NCI-H2029 treated with DMSO at 0.1 percent for 48 hours (cell line): ENCODE results near the gene OPCML.

Experiments used
- DNase-seq: peaks from one replicate; lab custom pipeline; 2025; lab: John Stamatoyannopoulos, UW

Gene OPCML

GRCh38 chr11:133034929-133035328 is 497.4 kb downstream of the OPCML start:
- DNase-seq, result no peak

GRCh38 chr11:133029107-133029506 is 503.2 kb downstream of the OPCML start:
- DNase-seq, result no peak

- DNase-seq, result no peak
These were observed 505.3 kb downstream of the OPCML start for GRCh38 chr11:133026952-133027351.

GRCh38 chr11:133024301-133024700 is 508.0 kb downstream of the OPCML start:
- no peak for DNase-seq

- DNase-seq, result no peak
These were observed 509.1 kb downstream of the OPCML start for GRCh38 chr11:133023232-133023631.

GRCh38 chr11:133021553-133021952 is 510.7 kb downstream of the OPCML start:
- no peak for DNase-seq

- no peak for DNase-seq
These were observed 512.0 kb downstream of the OPCML start for GRCh38 chr11:133020372-133020714.

GRCh38 chr11:133019545-133020371 is 512.5 kb downstream of the OPCML start:
- no peak for DNase-seq

- no peak for DNase-seq
These were observed 516.8 kb downstream of the OPCML start for GRCh38 chr11:133015457-133015856.

- DNase-seq, result no peak
These were observed 518.0 kb downstream of the OPCML start for GRCh38 chr11:133014337-133014736.

- DNase-seq, result no peak
These were observed 519.5 kb downstream of the OPCML start for GRCh38 chr11:133012803-133013202.

GRCh38 chr11:133011604-133012003 is 520.7 kb downstream of the OPCML start:
- DNase-seq, result no peak

- no peak for DNase-seq
These were observed 525.2 kb downstream of the OPCML start for GRCh38 chr11:133007027-133007584.

GRCh38 chr11:133004369-133004768 is 527.9 kb downstream of the OPCML start:
- no peak for DNase-seq

- DNase-seq, result no peak
These were observed 532.8 kb downstream of the OPCML start for GRCh38 chr11:132999516-132999915.

GRCh38 chr11:132999031-132999430 is 533.3 kb downstream of the OPCML start:
- no peak for DNase-seq

GRCh38 chr11:132997396-132997795 is 534.9 kb downstream of the OPCML start:
- DNase-seq, result no peak

- no peak for DNase-seq
These were observed 537.3 kb downstream of the OPCML start for GRCh38 chr11:132994966-132995365.

GRCh38 chr11:132993991-132994502 is 538.3 kb downstream of the OPCML start:
- no peak for DNase-seq

GRCh38 chr11:132992838-132993631 is 539.3 kb downstream of the OPCML start:
- DNase-seq, result no peak

- DNase-seq, result no peak
These were observed 543.9 kb downstream of the OPCML start for GRCh38 chr11:132988411-132988810.

GRCh38 chr11:132987936-132988335 is 544.4 kb downstream of the OPCML start:
- DNase-seq, result no peak

- DNase-seq, result no peak
These were observed 548.7 kb downstream of the OPCML start for GRCh38 chr11:132983641-132983978.
